Measurements from ENCODE around the gene ZNF48.

- TF ChIP-seq, protein P1, sequence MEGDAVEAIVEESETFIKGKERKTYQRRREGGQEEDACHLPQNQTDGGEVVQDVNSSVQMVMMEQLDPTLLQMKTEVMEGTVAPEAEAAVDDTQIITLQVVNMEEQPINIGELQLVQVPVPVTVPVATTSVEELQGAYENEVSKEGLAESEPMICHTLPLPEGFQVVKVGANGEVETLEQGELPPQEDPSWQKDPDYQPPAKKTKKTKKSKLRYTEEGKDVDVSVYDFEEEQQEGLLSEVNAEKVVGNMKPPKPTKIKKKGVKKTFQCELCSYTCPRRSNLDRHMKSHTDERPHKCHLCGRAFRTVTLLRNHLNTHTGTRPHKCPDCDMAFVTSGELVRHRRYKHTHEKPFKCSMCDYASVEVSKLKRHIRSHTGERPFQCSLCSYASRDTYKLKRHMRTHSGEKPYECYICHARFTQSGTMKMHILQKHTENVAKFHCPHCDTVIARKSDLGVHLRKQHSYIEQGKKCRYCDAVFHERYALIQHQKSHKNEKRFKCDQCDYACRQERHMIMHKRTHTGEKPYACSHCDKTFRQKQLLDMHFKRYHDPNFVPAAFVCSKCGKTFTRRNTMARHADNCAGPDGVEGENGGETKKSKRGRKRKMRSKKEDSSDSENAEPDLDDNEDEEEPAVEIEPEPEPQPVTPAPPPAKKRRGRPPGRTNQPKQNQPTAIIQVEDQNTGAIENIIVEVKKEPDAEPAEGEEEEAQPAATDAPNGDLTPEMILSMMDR (IDR thresholded peaks at IDR 0.05; ENCODE audit: low read length), result no peak
- TF ChIP-seq EZH2 (IDR thresholded peaks at IDR 0.05; ENCODE audit: borderline replicate concordance, low read length), result no peak
These were observed 23.0 kb upstream of the ZNF48 start for GRCh38 chr16:30372038-30372712.
